Upper lobe of left lung (tissue), 6 donors: ENCODE data around the gene EID3. TPM values are rescaled to one million over a fixed set of nuclear protein-coding genes. Genes with fewer than 3 reads are reported as not detected.
"Not testable (repeated sequence)": the region's sequence is repeated elsewhere in the genome, so short reads cannot be mapped to it uniquely, and the experiment has no call there.

ENCODE experiments used
- ATAC-seq, 2 donors: fragments of 200-7000 bp; cut with Tn5 transposase; one replicate each; pipeline ENCODE4 v1.9.1; 2022; ENCODE audit warnings: mild to moderate bottlenecking in 2 of 2, moderate library complexity in 2 of 2; ENCODE audit not compliant: low FRiP score in 2 of 2
- DNase-seq, 2 donors: peaks; one replicate each; pipeline ENCODE4 v3.0.0-alpha.2; 2019 to 2020
- H3K27ac ChIP-seq, 4 donors: fragments of 200-600 bp; sonication (generic); one replicate each; pipeline ENCODE4 v1.5.1; 2016 to 2019
- H3K27me3 ChIP-seq, 4 donors: fragments of 200-600 bp; sonication (generic); one replicate each; pipeline ENCODE4 v1.5.1; 2017 to 2019
- H3K36me3 ChIP-seq, 4 donors: fragments of 200-600 bp; sonication (generic); one replicate each; pipeline ENCODE4 v1.5.1; 2016 to 2019
- H3K4me1 ChIP-seq, 4 donors: fragments of 200-600 bp; sonication (generic); one replicate each; pipeline ENCODE4 v1.5.1; 2018 to 2019
- H3K4me3 ChIP-seq, 4 donors: fragments of 200-600 bp; sonication (generic); one replicate each; pipeline ENCODE4 v1.5.1; 2017 to 2019; ENCODE audit warnings: mild to moderate bottlenecking in 2 of 4, moderate library complexity in 1 of 4
- H3K9me3 ChIP-seq, 4 donors: fragments of 200-600 bp; sonication (generic); one replicate each; pipeline ENCODE4 v1.5.1; 2018 to 2019
- EP300 ChIP-seq, 4 donors: sonication (generic); formaldehyde crosslinking; IDR thresholded peaks; one replicate each; pipeline ENCODE4 v1.5.1; 2017; ENCODE audit warnings: antibody characterized with exemption in 4 of 4, control low read depth in 2 of 4
- POLR2A ChIP-seq, 4 donors: fragments of 450-650 bp; IDR thresholded peaks; one replicate each; pipeline ENCODE4 v1.5.1; 2016 to 2017; ENCODE audit warnings: antibody characterized with exemption in 4 of 4, mild to moderate bottlenecking in 2 of 4
- POLR2AphosphoS5 ChIP-seq, 2 donors: sonication (generic); formaldehyde crosslinking; IDR thresholded peaks; one replicate each; pipeline ENCODE4 v1.5.1; 2017; ENCODE audit warnings: antibody characterized with exemption in 2 of 2
- WGBS, 2 donors: methylation state at CpG; one replicate each; pipeline ENCODE4 v1.1.5; 2017 to 2018; 5-methylcytosine and 5-hydroxymethylcytosine counted together
- total RNA-seq, 6 donors: library from RNA; depleted of rRNA in 4 of 6; stranded (reverse); fragments of >200 nt in 4 of 6; gene quantifications; one replicate each; pipeline versions ENCODE4 v1.1.0 to v1.2.1, GENCODE V29; 2016 to 2021
- TF ChIP-seq, protein P1 (sequence below), 6 experiments: fragments of 450-650 bp in 4 of 6; fragments of 200-600 bp in 2 of 6; sonication (generic) in 2 of 6; IDR thresholded peaks; one replicate each; pipeline ENCODE4 v1.5.1; 2016 to 2019; ENCODE audit warnings: antibody characterized with exemption in 6 of 6
- donor health status: DM: no; HTN: no; CAD: no; lungs with moderate emphysema.
- donor health status: DM: no; HTN: yes; CAD: no; lungs with severe emphysema.

Gene EID3
- total RNA-seq, 6 donors from 2014 or later: 2.5 to 62.9 (median 13.9) TPM

DNA sequence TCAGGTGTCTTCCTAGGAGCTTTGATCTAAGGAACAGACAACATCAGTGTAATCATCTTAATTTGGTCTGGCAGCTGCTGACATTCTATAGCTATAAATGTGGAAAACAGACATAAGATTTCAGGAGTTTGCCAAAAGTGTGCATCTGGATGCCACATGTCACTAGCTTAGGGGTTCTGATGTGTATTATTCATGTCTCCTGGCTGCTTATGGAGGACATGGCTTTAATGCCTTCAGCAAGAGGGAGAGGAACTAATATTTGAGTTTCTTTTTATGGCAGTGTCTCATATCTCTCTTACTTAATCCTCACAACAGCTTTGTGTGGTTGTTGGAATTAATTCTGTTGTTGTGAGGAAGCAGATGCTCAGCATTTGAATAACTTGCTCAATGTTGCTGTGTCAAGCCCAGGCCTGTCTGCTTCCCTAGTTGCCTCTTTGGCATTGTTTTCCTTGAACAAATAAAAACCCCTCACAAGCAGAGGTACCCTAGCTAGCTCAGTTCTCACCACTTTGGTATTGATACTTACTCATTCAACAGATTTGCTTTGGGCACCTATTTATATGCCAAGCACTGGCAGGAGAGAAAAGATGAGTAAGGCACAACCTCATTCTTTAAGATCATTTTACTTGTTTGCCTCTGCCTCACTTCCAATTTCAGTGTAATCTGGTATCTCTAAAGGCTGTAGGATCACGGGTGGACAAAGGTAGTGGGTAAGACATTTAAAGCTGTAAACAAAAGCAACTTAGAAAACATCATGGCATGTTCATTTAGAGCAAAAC, 39.8 kb upstream of the EID3 start:
- ATAC-seq: no peak
- Histone ChIP-seq H3K9me3 (no peaks in the 10 kb centered on the region), H3K4me1 (no peaks in the 10 kb centered on the region), H3K27me3 (no peaks in the 10 kb centered on the region), H3K4me3 (no peak overlapping the region), H3K36me3 (no peaks in the 10 kb centered on the region), H3K27ac (no peak overlapping the region)
- 67 to 90% methylated on average over 1 of the region's 1 CpG for WGBS, 2 donors
- TF ChIP-seq, protein P1, sequence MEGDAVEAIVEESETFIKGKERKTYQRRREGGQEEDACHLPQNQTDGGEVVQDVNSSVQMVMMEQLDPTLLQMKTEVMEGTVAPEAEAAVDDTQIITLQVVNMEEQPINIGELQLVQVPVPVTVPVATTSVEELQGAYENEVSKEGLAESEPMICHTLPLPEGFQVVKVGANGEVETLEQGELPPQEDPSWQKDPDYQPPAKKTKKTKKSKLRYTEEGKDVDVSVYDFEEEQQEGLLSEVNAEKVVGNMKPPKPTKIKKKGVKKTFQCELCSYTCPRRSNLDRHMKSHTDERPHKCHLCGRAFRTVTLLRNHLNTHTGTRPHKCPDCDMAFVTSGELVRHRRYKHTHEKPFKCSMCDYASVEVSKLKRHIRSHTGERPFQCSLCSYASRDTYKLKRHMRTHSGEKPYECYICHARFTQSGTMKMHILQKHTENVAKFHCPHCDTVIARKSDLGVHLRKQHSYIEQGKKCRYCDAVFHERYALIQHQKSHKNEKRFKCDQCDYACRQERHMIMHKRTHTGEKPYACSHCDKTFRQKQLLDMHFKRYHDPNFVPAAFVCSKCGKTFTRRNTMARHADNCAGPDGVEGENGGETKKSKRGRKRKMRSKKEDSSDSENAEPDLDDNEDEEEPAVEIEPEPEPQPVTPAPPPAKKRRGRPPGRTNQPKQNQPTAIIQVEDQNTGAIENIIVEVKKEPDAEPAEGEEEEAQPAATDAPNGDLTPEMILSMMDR (IDR thresholded peaks at IDR 0.05): no peak
- TF ChIP-seq POLR2AphosphoS5 (IDR thresholded peaks at IDR 0.05): no peak
- no peak for TF ChIP-seq POLR2A (IDR thresholded peaks at IDR 0.05)
- no peak for TF ChIP-seq EP300 (IDR thresholded peaks at IDR 0.05)
- no peak for DNase-seq

DNA sequence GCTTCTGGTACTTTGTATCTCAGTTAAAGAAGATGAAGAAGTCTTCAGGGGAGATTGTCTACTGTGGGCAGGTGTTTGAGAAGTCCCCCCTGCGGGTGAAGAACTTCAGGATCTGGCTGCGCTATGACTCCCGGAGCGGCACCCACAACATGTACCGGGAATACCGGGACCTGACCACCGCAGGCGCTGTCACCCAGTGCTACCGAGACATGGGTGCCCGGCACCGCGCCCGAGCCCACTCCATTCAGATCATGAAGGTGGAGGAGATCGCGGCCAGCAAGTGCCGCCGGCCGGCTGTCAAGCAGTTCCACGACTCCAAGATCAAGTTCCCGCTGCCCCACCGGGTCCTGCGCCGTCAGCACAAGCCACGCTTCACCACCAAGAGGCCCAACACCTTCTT, 38.1 kb upstream of the EID3 start:
- not testable (repeated sequence) for H3K4me3 ChIP-seq, H3K27ac ChIP-seq, H3K4me1 ChIP-seq, H3K27me3 ChIP-seq, ATAC-seq, H3K36me3 ChIP-seq, H3K9me3 ChIP-seq
- peak in 1 of 2 donors; percentile 46 for DNase-seq
- WGBS, 2 donors: 96 to 97% methylated on average over 5 to 13 of the region's 24 CpGs

DNA sequence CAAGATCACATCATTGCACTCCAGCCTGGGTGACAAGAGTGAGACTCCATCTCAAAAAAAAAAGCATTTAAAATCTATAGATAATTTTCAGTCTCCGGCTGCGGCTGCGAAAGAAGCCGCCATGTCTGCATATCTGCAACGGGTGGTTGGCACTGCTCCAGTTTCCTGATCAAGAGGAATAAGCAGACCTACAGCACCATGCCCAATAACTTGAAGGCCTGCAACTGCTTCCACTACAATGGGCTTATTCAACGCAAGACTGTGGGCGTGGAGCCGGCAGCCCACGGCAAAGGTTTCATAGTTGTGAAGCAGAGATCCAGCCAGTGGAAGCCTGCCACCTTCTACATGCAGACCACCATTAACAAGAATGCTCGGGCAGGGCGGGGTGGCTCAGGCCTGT, 30.6 kb upstream of the EID3 start:
- Histone ChIP-seq H3K36me3 (no peaks in the 10 kb centered on the region), H3K4me3 (no peak overlapping the region), H3K9me3 (no peaks in the 10 kb centered on the region), H3K27me3 (no peaks in the 10 kb centered on the region), H3K4me1 (peaks cover 0 to 19% (median 4%) of the 10 kb centered on the region in 4 donors), H3K27ac (no peak overlapping the region)
- TF ChIP-seq, protein P1 (IDR thresholded peaks at IDR 0.05): no peak
- TF ChIP-seq POLR2AphosphoS5 (IDR thresholded peaks at IDR 0.05): no peak
- TF ChIP-seq EP300 (IDR thresholded peaks at IDR 0.05): no peak
- TF ChIP-seq POLR2A (IDR thresholded peaks at IDR 0.05): no peak
- 88% methylated on average over 7 to 11 of the region's 11 CpGs for WGBS, 2 donors
- DNase-seq: no peak
- ATAC-seq: no peak

DNA sequence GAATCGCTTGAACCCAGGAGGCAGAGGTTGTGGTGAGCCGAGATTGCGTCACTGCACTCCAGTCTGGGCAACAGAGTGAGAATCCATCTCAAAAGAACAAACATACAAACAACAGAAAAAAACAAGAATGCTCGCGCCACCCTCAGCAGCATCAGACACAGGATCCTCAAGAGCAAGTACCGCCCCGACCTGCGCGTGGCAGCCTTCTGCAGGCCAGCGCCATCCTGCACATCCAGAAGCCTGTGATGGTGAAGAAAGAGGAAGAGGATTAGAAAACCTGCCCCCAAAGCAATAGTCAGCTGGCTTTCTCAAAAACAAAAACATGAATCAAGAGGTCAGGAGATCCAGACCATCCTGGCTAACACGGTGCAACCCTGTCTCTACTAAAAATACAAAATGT, 30.0 kb upstream of the EID3 start:
- no peak overlapping the region for H3K4me3 ChIP-seq
- TF ChIP-seq EP300 (IDR thresholded peaks at IDR 0.05): no peak
- TF ChIP-seq POLR2A (IDR thresholded peaks at IDR 0.05): no peak
- TF ChIP-seq POLR2AphosphoS5 (IDR thresholded peaks at IDR 0.05): no peak
- TF ChIP-seq, protein P1 (IDR thresholded peaks at IDR 0.05): no peak
- DNase-seq: no peak
- no peak for ATAC-seq
- H3K36me3 ChIP-seq: no peaks in the 10 kb centered on the region
- WGBS, 2 donors: 95% methylated on average over 11 of the region's 11 CpGs
- no peaks in the 10 kb centered on the region for H3K27me3 ChIP-seq
- H3K9me3 ChIP-seq: no peaks in the 10 kb centered on the region
- no peak overlapping the region for H3K27ac ChIP-seq
- peaks cover 0 to 19% (median 4%) of the 10 kb centered on the region in 4 donors for H3K4me1 ChIP-seq

DNA sequence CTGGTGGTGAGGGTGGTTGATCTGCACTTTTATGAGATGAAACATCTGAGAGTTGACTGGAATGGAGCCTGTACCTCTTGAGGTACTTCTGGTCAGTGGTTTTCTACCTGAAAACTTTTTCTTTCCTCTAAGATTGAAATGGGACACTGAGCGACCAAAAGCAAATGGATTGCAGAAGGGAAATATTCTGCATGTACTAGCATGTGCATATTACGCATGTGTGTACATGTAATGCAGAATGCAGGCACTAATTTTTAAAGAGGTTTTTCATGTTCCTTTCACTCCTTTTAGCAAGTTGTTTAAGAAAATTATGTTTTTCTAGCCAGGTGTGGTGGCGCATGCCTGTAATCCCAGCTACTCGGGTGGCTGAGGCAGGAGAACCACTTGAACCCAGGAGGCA, 28.7 kb upstream of the EID3 start:
- 77 to 85% methylated on average over 4 of the region's 4 CpGs for WGBS, 2 donors

More for the DNA sequence above, 28.7 kb upstream of the EID3 start:
- H3K36me3 ChIP-seq: no peaks in the 10 kb centered on the region
- H3K9me3 ChIP-seq: no peaks in the 10 kb centered on the region
- peaks cover 0 to 19% (median 4%) of the 10 kb centered on the region in 4 donors for H3K4me1 ChIP-seq
- H3K27ac ChIP-seq: no peak overlapping the region
- no peak overlapping the region for H3K4me3 ChIP-seq
- DNase-seq (no peak), ATAC-seq (no peak)
- TF ChIP-seq, protein P1 (IDR thresholded peaks at IDR 0.05): no peak
- TF ChIP-seq POLR2AphosphoS5 (IDR thresholded peaks at IDR 0.05) (no peak), EP300 (IDR thresholded peaks at IDR 0.05) (no peak)
- no peaks in the 10 kb centered on the region for H3K27me3 ChIP-seq
